ENCODE data around the gene ADH1C.

DNA sequence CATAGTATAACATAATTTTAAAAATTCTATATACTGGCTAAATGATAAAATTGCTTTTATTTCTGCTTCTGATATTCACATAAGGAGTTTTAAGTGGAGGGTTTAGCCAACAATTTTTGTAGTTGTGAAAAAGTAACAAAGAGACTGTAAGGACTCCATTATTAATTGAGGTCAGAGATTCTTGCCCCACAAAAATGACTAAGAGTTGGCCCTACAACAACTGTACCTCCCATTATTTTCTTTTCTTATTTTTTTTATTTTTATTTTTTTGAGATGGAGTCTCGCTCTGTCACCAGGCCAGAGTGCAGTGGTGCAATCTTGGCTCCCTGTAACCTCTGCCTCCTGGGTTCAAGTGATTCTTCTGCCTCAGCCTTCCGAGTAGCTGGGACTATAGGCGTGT lies 21.9 kb downstream of the ADH1C start:
- TF ChIP-seq, protein P1, sequence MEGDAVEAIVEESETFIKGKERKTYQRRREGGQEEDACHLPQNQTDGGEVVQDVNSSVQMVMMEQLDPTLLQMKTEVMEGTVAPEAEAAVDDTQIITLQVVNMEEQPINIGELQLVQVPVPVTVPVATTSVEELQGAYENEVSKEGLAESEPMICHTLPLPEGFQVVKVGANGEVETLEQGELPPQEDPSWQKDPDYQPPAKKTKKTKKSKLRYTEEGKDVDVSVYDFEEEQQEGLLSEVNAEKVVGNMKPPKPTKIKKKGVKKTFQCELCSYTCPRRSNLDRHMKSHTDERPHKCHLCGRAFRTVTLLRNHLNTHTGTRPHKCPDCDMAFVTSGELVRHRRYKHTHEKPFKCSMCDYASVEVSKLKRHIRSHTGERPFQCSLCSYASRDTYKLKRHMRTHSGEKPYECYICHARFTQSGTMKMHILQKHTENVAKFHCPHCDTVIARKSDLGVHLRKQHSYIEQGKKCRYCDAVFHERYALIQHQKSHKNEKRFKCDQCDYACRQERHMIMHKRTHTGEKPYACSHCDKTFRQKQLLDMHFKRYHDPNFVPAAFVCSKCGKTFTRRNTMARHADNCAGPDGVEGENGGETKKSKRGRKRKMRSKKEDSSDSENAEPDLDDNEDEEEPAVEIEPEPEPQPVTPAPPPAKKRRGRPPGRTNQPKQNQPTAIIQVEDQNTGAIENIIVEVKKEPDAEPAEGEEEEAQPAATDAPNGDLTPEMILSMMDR (IDR thresholded peaks at IDR 0.05), result no peak
- TF ChIP-seq POLR2A (IDR thresholded peaks at IDR 0.05) (no peak), POLR2AphosphoS5 (IDR thresholded peaks at IDR 0.05; ENCODE audit: insufficient read depth in 1 of 2, low read depth in 1 of 2) (no peak)

All from vagina (tissue), 2 donors.